Breast epithelium (tissue), 3 donors: ENCODE measurements around the gene PRR29.

ENCODE experiments used
- POLR2A ChIP-seq: fragments of 450-650 bp; IDR thresholded peaks from one replicate; pipeline ENCODE4 v1.6.1; 2016; ENCODE audit warnings: antibody characterized with exemption, mild to moderate bottlenecking, moderate library complexity
- POLR2AphosphoS5 ChIP-seq, 3 donors: sonication (generic); formaldehyde crosslinking; IDR thresholded peaks; one replicate each; pipeline ENCODE4 v1.6.1; 2017; ENCODE audit warnings: antibody characterized with exemption in 3 of 3
- TF ChIP-seq, protein P1 (sequence below), 3 donors: fragments of 450-650 bp; IDR thresholded peaks; one replicate each; pipeline ENCODE4 v1.5.1; 2016 to 2017; ENCODE audit warnings: antibody characterized with exemption in 3 of 3, mild to moderate bottlenecking in 3 of 3, moderate library complexity in 3 of 3

DNA sequence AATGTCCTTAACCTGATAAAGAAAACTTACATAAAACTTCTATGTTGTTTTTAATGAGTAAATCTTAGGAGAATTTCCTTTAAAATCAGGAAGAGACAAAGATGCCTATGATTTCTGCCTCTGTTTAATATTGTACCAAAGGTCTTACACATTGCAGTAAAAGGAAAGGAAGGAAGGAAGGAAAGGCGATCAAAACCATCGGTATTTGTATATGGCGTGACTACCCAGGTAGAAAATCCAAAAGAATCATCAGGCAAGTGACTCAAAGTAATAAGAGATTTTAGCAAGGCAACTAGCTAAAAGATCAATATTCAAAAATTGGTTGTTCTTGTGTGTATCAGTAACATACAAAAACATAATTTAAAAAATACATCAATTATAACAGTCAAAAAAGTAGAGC, 18.8 kb downstream of the PRR29 start:
- TF ChIP-seq POLR2AphosphoS5 (IDR thresholded peaks at IDR 0.05) (no peak), POLR2A (no peak)
- TF ChIP-seq, protein P1, sequence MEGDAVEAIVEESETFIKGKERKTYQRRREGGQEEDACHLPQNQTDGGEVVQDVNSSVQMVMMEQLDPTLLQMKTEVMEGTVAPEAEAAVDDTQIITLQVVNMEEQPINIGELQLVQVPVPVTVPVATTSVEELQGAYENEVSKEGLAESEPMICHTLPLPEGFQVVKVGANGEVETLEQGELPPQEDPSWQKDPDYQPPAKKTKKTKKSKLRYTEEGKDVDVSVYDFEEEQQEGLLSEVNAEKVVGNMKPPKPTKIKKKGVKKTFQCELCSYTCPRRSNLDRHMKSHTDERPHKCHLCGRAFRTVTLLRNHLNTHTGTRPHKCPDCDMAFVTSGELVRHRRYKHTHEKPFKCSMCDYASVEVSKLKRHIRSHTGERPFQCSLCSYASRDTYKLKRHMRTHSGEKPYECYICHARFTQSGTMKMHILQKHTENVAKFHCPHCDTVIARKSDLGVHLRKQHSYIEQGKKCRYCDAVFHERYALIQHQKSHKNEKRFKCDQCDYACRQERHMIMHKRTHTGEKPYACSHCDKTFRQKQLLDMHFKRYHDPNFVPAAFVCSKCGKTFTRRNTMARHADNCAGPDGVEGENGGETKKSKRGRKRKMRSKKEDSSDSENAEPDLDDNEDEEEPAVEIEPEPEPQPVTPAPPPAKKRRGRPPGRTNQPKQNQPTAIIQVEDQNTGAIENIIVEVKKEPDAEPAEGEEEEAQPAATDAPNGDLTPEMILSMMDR (IDR thresholded peaks at IDR 0.05): no peak
